HG02759 (cell line): ENCODE results near the gene NAGA.

Source experiments
- ATAC-seq: cut with Tn5 transposase; IDR thresholded peaks from one replicate; pipeline ENCODE4 v1.9.1; 2021; ENCODE audit warnings: mild to moderate bottlenecking, moderate library complexity; ENCODE audit not compliant: unreplicated experiment

NAGA gene

DNA sequence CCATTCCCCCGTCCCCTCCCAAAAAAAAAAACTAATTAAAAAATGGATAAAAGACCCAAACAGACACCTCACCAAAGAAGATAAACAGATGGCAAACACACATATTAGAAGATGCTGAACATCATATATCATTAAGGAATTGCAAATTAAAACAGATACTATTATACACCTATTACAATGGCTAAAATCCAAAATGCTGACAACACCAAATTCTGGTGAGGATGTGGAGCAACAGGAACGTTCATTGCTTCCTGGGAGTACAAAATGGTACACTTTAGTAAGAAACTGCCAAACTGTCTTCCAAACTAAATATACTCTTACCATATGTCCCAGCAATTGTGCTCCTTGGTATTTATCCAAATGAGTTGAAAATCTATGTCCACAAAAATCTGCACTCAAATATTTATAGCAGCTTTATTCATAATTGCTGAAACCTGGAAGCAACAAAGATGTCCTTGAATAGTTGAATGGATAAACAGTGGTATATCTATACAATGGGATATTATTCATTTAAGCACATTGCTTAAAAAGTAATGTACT lies 19.9 kb downstream of the NAGA start:
- no peak for ATAC-seq

DNA sequence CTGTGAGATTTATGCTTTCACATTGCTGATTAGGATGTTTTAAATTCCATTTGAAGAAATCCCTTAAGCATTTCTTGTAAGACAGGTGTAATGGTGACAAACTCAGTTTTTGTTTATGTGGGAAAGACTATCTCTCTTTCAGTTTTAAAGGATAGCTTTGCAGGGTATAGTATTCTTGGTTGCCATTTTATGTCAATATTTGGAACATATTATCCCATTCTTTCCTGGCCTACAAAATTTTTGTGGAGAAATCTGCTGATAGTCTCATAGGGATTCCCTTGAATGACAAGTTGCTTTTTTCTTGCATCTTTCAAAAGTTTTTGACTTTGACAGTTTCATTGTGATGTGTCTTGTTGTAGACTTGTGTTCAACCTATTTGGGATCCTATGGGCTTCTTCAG lies 28.8 kb downstream of the NAGA start:
- no peak for ATAC-seq

- ATAC-seq, result no peak
These were observed 31.3 kb downstream of the NAGA start for GRCh38 chr22:42039271-42039670.

DNA sequence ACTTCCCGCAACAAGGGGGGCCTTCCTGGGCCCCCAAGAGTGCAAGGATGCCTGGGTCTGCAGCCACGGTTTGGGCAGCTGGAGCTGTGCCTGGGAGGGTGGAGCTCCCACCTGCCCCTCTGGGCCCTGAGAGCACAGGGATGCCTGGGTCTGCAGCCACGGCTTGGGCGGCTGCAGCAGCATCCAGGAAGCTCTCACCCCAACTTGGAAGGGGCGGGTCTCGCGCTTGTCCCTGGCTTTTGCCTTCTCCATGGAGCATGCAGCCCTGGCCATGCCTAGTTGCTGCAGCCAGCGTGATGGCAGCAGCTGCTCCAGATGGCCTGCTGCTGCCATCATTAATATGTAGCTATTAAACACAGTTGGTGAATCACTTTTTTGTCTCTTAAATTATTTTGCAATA lies 35.4 kb downstream of the NAGA start:
- no peak for ATAC-seq

DNA sequence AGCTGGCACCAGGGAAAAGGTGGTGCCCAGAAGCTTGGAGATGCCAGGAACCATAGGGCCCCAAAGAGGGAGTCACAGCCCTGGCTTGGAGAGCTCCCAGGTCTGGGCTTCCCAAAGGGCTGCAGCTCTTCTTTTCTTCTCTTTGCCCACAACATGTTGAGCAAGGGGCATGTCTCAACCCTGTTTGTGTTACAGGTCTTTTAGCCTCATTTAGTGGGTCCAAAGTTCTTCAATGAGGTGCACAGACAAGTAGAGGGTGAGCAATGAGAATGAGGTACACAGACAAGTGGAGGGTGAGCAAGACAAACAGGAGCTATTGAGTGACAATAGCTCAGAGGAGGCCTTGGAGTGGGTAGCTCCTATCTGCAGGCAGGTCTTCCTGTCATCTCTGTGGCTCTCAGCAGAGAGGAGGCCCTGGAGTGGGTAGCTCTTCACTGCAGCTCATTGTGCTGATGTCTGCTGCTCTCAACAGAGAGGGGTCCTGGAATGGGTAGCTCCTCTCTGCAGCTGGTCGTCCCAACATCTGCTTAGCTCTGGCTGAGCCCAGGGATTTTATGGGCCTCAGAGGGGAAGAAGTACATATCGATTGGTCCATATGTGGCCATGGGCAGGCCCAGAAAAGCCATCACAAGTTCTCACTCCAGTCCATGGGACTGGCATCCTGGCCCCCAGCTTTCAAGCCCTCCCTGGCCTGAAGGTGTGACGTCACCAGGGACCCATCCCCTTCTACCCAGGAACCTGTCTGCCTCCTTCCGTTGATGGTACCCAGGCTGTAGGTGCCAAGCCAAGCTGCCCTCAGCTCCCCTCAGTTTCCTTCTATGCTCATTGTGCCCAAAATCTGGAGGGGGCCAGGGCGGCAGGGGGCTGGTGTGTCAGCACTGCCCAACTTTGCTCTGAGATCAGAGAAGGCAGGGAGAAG lies 37.1 kb downstream of the NAGA start:
- ATAC-seq, result no peak

GRCh38 chr22:42026705-42027104 lies 43.9 kb downstream of the NAGA start:
- no peak for ATAC-seq

DNA sequence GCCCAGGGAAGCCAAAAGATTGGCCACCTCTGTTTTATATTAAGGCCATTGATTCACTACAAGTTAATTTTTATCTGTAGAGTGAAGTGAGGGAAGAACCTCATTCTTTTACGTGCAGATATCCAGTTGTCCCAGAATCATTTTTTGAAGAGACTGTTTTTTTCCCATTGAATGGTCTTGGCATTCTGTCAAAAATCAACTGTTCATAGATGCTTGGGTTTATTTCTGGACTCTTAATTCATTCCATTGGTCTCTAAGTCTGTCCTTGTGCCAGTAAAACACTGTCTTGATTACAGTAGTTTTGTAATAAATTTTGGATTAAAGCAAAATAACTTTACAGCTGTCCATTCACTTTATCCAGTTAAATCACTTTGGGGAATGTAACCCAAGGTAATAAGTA lies 45.2 kb downstream of the NAGA start:
- ATAC-seq, result no peak

DNA sequence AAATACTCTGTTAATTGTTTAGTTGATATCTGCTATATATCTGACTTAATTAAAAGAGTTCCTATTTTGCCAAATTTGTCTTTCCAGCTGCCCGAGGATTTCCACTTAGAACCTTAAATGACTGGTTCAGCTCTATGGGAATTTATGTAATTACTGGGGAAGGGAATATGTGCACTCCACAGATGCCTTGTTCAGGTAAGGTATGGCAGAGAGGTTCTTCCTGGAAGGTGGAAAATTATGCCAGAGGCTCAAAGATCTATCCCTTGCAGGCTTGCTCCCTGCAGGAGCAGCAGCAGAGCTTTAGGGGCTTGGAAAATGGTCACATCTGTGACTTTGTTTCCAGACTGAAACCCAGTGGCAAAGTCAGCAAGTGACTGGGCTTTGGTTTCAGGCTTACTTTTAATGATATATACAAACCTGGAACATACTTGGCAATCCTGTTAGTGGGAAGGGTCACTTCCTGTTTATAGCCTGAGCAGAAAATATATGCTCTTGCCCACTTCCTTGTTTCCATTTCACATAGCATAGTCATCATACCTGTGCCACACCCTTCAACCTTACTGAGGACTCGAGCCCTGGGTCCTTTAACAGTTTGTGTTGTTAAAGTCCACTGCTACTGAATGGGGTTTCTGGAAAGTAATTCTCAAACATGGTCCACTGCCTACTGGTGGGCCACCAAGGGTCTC lies 48.3 kb downstream of the NAGA start:
- no peak for ATAC-seq

GRCh38 chr22:42021571-42021970 lies 49.0 kb downstream of the NAGA start:
- no peak for ATAC-seq

GRCh38 chr22:42018224-42018623 lies 52.4 kb downstream of the NAGA start:
- ATAC-seq, result no peak

DNA sequence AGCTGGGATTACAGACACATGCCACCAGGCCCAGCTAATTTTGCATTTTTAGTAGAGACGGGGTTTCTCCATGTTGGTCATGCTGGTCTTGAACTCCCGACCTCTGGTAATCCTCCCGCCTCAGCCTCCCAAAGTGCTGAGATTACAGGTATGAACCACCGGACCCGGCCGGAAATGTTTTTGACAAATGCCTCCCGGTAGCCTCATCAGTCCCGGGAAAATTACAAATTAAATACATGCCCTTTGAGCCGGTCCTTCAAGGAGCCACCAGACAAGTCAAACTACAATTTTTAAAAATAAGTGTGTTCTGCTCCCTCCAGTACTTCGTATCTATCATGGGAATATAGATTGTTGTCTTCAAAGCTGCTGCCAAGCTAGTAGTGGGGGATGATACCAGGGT lies 54.5 kb downstream of the NAGA start:
- no peak for ATAC-seq

- no peak for ATAC-seq
These were observed 57.2 kb downstream of the NAGA start for GRCh38 chr22:42013385-42013784.

- ATAC-seq, result no peak
These were observed 59.8 kb downstream of the NAGA start for GRCh38 chr22:42010778-42011177.
